H9 (cell line): ENCODE measurements around the gene ERMAP. TPM values are rescaled to one million over a fixed set of nuclear protein-coding genes. Genes with fewer than 3 reads are reported as not detected.
"Not testable (repeated sequence)": the region's sequence is repeated elsewhere in the genome, so short reads cannot be mapped to it uniquely, and the experiment has no call there.

Source experiments
- DNase-seq: peaks from one replicate; pipeline ENCODE4 v3.0.0-alpha.2; 2017
- H2AFZ ChIP-seq: one replicate; pipeline ENCODE4 v1.6.1; 2013; ENCODE audit warnings: mild to moderate bottlenecking, low read length, control low read depth, moderate library complexity
- H2AK5ac ChIP-seq: 2 replicates; pipeline ENCODE4 v1.6.1; 2013; ENCODE audit warnings: low read length, control low read depth, mixed read lengths; ENCODE audit not compliant: insufficient read length
- H2BK120ac ChIP-seq: one replicate; pipeline ENCODE4 v1.6.1; 2013; ENCODE audit warnings: low read depth, mild to moderate bottlenecking, low read length, control low read depth, inconsistent platforms; ENCODE audit not compliant: poor library complexity, severe bottlenecking
- H2BK12ac ChIP-seq: 2 replicates; pipeline ENCODE4 v1.6.1; 2013; ENCODE audit warnings: low read length, control low read depth, mixed read lengths, low read depth; ENCODE audit not compliant: insufficient read length
- H2BK15ac ChIP-seq: 2 replicates; pipeline ENCODE4 v1.6.1; 2013; ENCODE audit warnings: low read depth, low read length, control low read depth
- H2BK20ac ChIP-seq: one replicate; pipeline ENCODE4 v1.6.1; 2013; ENCODE audit warnings: low read depth, mild to moderate bottlenecking, low read length, control low read depth, inconsistent platforms; ENCODE audit not compliant: poor library complexity, severe bottlenecking
- H2BK5ac ChIP-seq: 2 replicates; pipeline ENCODE4 v1.6.1; 2013; ENCODE audit warnings: low read length, control low read depth, mixed read lengths; ENCODE audit not compliant: insufficient read length
- H3K14ac ChIP-seq: 2 replicates; pipeline ENCODE4 v1.6.1; 2013; ENCODE audit warnings: low read length, control low read depth; ENCODE audit not compliant: insufficient read depth
- H3K18ac ChIP-seq: 2 replicates; pipeline ENCODE4 v1.6.1; 2013; ENCODE audit warnings: low read depth, mild to moderate bottlenecking, mixed read lengths, low read length, control low read depth; ENCODE audit not compliant: insufficient read length
- H3K23ac ChIP-seq: 2 replicates; pipeline ENCODE4 v1.6.1; 2013; ENCODE audit warnings: low read length, control low read depth, mixed read lengths, low read depth; ENCODE audit not compliant: insufficient read length
- H3K23me2 ChIP-seq: 2 replicates; pipeline ENCODE4 v1.6.1; 2013; ENCODE audit warnings: low read depth, mild to moderate bottlenecking, mixed read lengths, low read length, control low read depth; ENCODE audit not compliant: insufficient read length, poor library complexity, severe bottlenecking
- H3K27ac ChIP-seq: 2 replicates; pipeline ENCODE4 v1.5.1; 2013; ENCODE audit warnings: low read length, control low read depth, mixed read lengths, low read depth; ENCODE audit not compliant: insufficient read length
- H3K27me3 ChIP-seq: 2 replicates; pipeline ENCODE4 v1.6.1; 2013; ENCODE audit warnings: low read length, control low read depth, inconsistent platforms; ENCODE audit not compliant: insufficient read depth
- H3K4ac ChIP-seq: 2 replicates; pipeline ENCODE4 v1.6.1; 2013; ENCODE audit warnings: low read depth, mild to moderate bottlenecking, control low read depth, inconsistent platforms, low read length, moderate library complexity
- H3K4me1 ChIP-seq: 2 replicates; pipeline ENCODE4 v1.6.1; 2013; ENCODE audit warnings: low read length, control low read depth, inconsistent platforms; ENCODE audit not compliant: insufficient read depth
- H3K4me2 ChIP-seq: 2 replicates; pipeline ENCODE4 v1.6.1; 2013; ENCODE audit warnings: low read length, control low read depth, mixed read lengths; ENCODE audit not compliant: insufficient read length, insufficient read depth
- H3K56ac ChIP-seq: 2 replicates; pipeline ENCODE4 v1.6.1; 2013; ENCODE audit warnings: low read depth, mild to moderate bottlenecking, mixed read lengths, low read length, control low read depth; ENCODE audit not compliant: insufficient read length
- H3K79me1 ChIP-seq: 2 replicates; pipeline ENCODE4 v1.6.1; 2013; ENCODE audit warnings: low read depth, mild to moderate bottlenecking, moderate library complexity, low read length, control low read depth, inconsistent platforms; ENCODE audit not compliant: insufficient read depth, poor library complexity, severe bottlenecking
- H3K79me2 ChIP-seq: 2 replicates; pipeline ENCODE4 v1.6.1; 2013; ENCODE audit warnings: low read length, control low read depth, inconsistent platforms; ENCODE audit not compliant: insufficient read depth
- H3K9ac ChIP-seq: 2 replicates; pipeline ENCODE4 v1.6.1; 2013; ENCODE audit warnings: low read length, control low read depth, mixed read lengths; ENCODE audit not compliant: insufficient read length; ENCODE audit errors: extremely low read depth
- H3K9me3 ChIP-seq: one replicate; pipeline ENCODE4 v1.6.1; 2013; ENCODE audit warnings: low read depth, low read length, inconsistent platforms; ENCODE audit not compliant: control insufficient read depth
- H3T11ph ChIP-seq: one replicate; pipeline ENCODE4 v1.6.1; 2013; ENCODE audit warnings: mild to moderate bottlenecking, low read length, control low read depth, inconsistent platforms
- H4K20me1 ChIP-seq: one replicate; pipeline ENCODE4 v1.6.1; 2013; ENCODE audit not compliant: control insufficient read depth, insufficient read length, insufficient read depth
- H4K5ac ChIP-seq: 2 replicates; pipeline ENCODE4 v1.6.1; 2013; ENCODE audit warnings: low read depth, mild to moderate bottlenecking, mixed read lengths, low read length, control low read depth; ENCODE audit not compliant: insufficient read length
- H4K8ac ChIP-seq: replicated peaks from 2 replicates; pipeline ENCODE4 v1.6.1; 2013; ENCODE audit warnings: low read length, control low read depth, mixed read lengths, low read depth; ENCODE audit not compliant: insufficient read length
- H4K91ac ChIP-seq: 2 replicates; pipeline ENCODE4 v1.6.1; 2013; ENCODE audit warnings: low read depth, mild to moderate bottlenecking, moderate library complexity, mixed read lengths, low read length, control low read depth; ENCODE audit not compliant: insufficient read length
- H3K27ac Mint-ChIP-seq, 3 experiments: 2 replicates in 2 of 3; 3 replicates in 1 of 3; pipeline ENCODE4 v1.8.0; 2020 to 2021; ENCODE audit warnings: mixed read lengths in 3 of 3, mild to moderate bottlenecking in 1 of 3, moderate library complexity in 1 of 3
- H3K27me3 Mint-ChIP-seq: 2 replicates; pipeline ENCODE4 v1.8.0; 2021; ENCODE audit warnings: low read depth, mild to moderate bottlenecking, moderate library complexity, mixed read lengths
- H3K36me3 Mint-ChIP-seq, 3 experiments: 2 replicates in 2 of 3; 3 replicates in 1 of 3; pipeline ENCODE4 v1.8.0; 2020 to 2021; ENCODE audit warnings: low read depth in 3 of 3, mixed read lengths in 3 of 3; ENCODE audit not compliant: insufficient read depth in 1 of 3
- H3K4me1 Mint-ChIP-seq, 2 experiments: 2 replicates each; pipeline ENCODE4 v1.8.0; 2020; ENCODE audit warnings: mixed read lengths in 2 of 2
- H3K4me3 Mint-ChIP-seq, 2 experiments: 2 replicates in 1 of 2; 3 replicates in 1 of 2; pipeline ENCODE4 v1.8.0; 2020 to 2021; ENCODE audit warnings: mild to moderate bottlenecking in 2 of 2, mixed read lengths in 2 of 2, moderate library complexity in 1 of 2
- H3K9me3 Mint-ChIP-seq, 2 experiments: 2 replicates in 1 of 2; 3 replicates in 1 of 2; pipeline ENCODE4 v1.8.0; 2020; ENCODE audit warnings: mild to moderate bottlenecking in 2 of 2, mixed read lengths in 2 of 2, moderate library complexity in 1 of 2
- WGBS: extraction: QIAGEN DNeasy Blood & Tissue Kit; methylation state at CpG from one replicate; pipeline ENCODE4 v1.1.7; 2013; ENCODE audit warnings: missing lambda C conversion rate, low lambda C conversion rate, mixed read lengths; ENCODE audit not compliant: insufficient read length; ENCODE audit errors: extremely low coverage; 5-methylcytosine and 5-hydroxymethylcytosine counted together
- total RNA-seq: library from RNA; stranded (reverse); gene quantifications from 2 replicates; pipeline ENCODE4 v1.2.1, GENCODE V29; 2021

ERMAP gene
- total RNA-seq, 1 experiment from 2014 or later, result 4.5 TPM

GRCh38 chr1:42869254-42869653 lies 52.3 kb downstream of the ERMAP start:
- H3K4ac ChIP-seq, H3K27ac Mint-ChIP-seq, H3K79me1 ChIP-seq, H4K20me1 ChIP-seq, H3K4me3 Mint-ChIP-seq, H3K27me3 ChIP-seq, H2BK120ac ChIP-seq, H3K4me2 ChIP-seq, H4K8ac ChIP-seq, H4K91ac ChIP-seq, H3K36me3 Mint-ChIP-seq, H2BK12ac ChIP-seq, H2BK5ac ChIP-seq, H3K56ac ChIP-seq, H3K4me1 ChIP-seq, H2BK20ac ChIP-seq, H3K27ac ChIP-seq, H3T11ph ChIP-seq, H3K23ac ChIP-seq, H3K79me2 ChIP-seq, H2AFZ ChIP-seq, DNase-seq, H3K9me3 ChIP-seq, H3K18ac ChIP-seq, H2BK15ac ChIP-seq, H3K23me2 ChIP-seq, H2AK5ac ChIP-seq, H4K5ac ChIP-seq, H3K4me1 Mint-ChIP-seq, H3K9ac ChIP-seq, H3K14ac ChIP-seq: not testable (repeated sequence)
- Mint-ChIP-seq H3K27me3 (peaks cover 11% of the 10 kb centered on the region), H3K9me3 (peaks cover 7 to 12% of the 10 kb centered on the region in 2 experiments; a peak in 4 of 5 replicates)
- WGBS, result no CpG with 5 or more reads among the region's 2 CpGs

GRCh38 chr1:42869751-42870150 lies 52.8 kb downstream of the ERMAP start:
- H4K91ac ChIP-seq, H2AK5ac ChIP-seq, H3K79me2 ChIP-seq, H4K5ac ChIP-seq, H3K4me1 ChIP-seq, H3K4ac ChIP-seq, H3K14ac ChIP-seq, H3K79me1 ChIP-seq, H3K27ac ChIP-seq, H3K18ac ChIP-seq, H3K9me3 ChIP-seq, H4K20me1 ChIP-seq, H2BK5ac ChIP-seq, H3K27ac Mint-ChIP-seq, H3K36me3 Mint-ChIP-seq, H2BK15ac ChIP-seq, H2BK120ac ChIP-seq, H3K56ac ChIP-seq, H3K9ac ChIP-seq, H3T11ph ChIP-seq, H3K23me2 ChIP-seq, H3K27me3 ChIP-seq, H4K8ac ChIP-seq, H3K4me3 Mint-ChIP-seq, H2BK12ac ChIP-seq, DNase-seq, H3K4me2 ChIP-seq, H3K4me1 Mint-ChIP-seq, H2AFZ ChIP-seq, H3K23ac ChIP-seq, H2BK20ac ChIP-seq: not testable (repeated sequence)
- peaks cover 7 to 12% of the 10 kb centered on the region in 2 experiments; a peak in 4 of 5 replicates for H3K9me3 Mint-ChIP-seq
- H3K27me3 Mint-ChIP-seq, result peaks cover 11% of the 10 kb centered on the region
- no CpG with 5 or more reads among the region's 2 CpGs for WGBS
